Memory B cell (primary cell): ENCODE data around the gene IL1RAPL1.

Experiments
- ATAC-seq: fragments of 150-1000 bp; cut with Tn5 transposase; 2 replicates; pipeline ENCODE4 v1.10.0; 2021; ENCODE audit warnings: low read depth, mild to moderate bottlenecking, moderate library complexity
- DNase-seq, 2 donors: peaks; one replicate each; pipeline ENCODE4 v3.0.0; 2022; ENCODE audit warnings: low spot score in 2 of 2
- H3K27ac Mint-ChIP-seq: one replicate; pipeline ENCODE4 v1.8.0; 2022; ENCODE audit warnings: mild to moderate bottlenecking, moderate library complexity, mixed read lengths
- H3K27me3 Mint-ChIP-seq: one replicate; pipeline ENCODE4 v1.8.0; 2022; ENCODE audit warnings: mixed read lengths
- H3K36me3 Mint-ChIP-seq: one replicate; pipeline ENCODE4 v1.8.0; 2022; ENCODE audit warnings: mild to moderate bottlenecking, mixed read lengths
- H3K4me1 Mint-ChIP-seq: one replicate; pipeline ENCODE4 v1.8.0; 2022; ENCODE audit warnings: mixed read lengths
- H3K4me3 Mint-ChIP-seq: one replicate; pipeline ENCODE4 v1.8.0; 2022; ENCODE audit warnings: mild to moderate bottlenecking, moderate library complexity, mixed read lengths
- H3K9me3 Mint-ChIP-seq: one replicate; pipeline ENCODE4 v1.8.0; 2022; ENCODE audit warnings: mixed read lengths

The IL1RAPL1 gene

DNA sequence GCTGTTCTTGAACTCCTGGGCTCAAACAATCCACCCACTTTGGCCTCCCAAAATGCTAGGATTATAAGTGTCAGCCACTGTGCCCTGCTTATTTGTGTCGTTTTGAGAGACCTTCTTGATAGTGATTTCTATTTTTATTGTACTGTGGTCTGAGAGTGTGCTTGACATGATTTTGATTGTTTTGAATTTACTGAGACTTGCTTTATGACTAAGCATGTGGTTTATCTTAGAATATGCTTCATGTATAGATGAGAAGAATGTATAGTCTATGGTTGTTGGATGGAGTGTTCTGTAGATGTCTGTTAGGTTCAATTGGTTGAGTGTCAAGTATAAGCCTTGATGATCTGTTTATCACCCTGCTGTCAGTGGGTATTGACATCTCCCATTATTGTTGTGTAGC, 789.3 kb downstream of the IL1RAPL1 start:
- no peak overlapping the region for H3K4me3 Mint-ChIP-seq
- no peaks in the 10 kb centered on the region for H3K27me3 Mint-ChIP-seq
- no peak for DNase-seq
- no peak overlapping the region for H3K27ac Mint-ChIP-seq
- ATAC-seq = no peak
- no peaks in the 10 kb centered on the region for H3K4me1 Mint-ChIP-seq
- no peaks in the 10 kb centered on the region for H3K36me3 Mint-ChIP-seq
- peaks cover 3% of the 10 kb centered on the region for H3K9me3 Mint-ChIP-seq

DNA sequence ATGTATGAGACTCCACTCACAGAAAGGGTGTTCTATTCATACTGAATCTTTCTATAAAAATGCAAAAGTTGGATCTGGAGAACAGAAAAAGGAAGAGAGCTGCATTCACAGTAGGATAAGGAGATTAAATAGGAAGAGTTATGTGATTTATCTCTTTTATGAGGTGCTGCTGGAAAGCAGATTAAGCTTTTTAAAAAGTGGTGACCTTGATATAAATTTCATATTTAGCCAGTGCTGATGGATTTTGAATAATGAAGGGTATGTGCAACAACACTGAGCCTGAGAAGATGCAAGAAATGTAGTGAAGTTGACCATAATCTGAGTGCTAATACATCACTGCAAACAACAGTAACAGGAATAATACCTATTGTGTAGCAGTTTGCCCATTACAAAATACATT, 795.6 kb downstream of the IL1RAPL1 start:
- Mint-ChIP-seq H3K9me3 (peaks cover 5% of the 10 kb centered on the region), H3K36me3 (no peaks in the 10 kb centered on the region), H3K4me3 (no peak overlapping the region), H3K4me1 (no peaks in the 10 kb centered on the region), H3K27ac (no peak overlapping the region), H3K27me3 (no peaks in the 10 kb centered on the region)
- DNase-seq (no peak), ATAC-seq (no peak)

DNA sequence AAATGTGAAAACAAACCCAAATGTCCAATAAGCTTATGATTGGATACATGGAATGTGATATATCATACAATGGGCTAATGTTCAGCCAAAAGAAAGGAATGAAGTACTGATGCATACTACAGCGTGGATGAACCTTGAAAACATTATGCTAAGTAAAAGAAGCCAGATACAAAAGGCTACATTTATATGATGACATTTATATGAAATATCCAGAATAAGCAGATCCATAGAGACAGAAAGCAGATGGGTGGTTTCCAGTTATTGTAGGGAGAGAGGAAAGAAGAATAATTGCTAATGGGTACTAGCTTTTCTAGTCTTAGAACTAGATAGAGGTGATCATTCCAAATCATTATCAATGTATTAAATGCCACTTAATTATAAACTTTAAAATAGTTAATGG, 801.3 kb downstream of the IL1RAPL1 start:
- DNase-seq (no peak), ATAC-seq (no peak)
- Mint-ChIP-seq H3K4me3 (no peak overlapping the region), H3K27me3 (no peaks in the 10 kb centered on the region), H3K27ac (no peak overlapping the region), H3K9me3 (peaks cover 3% of the 10 kb centered on the region), H3K4me1 (no peaks in the 10 kb centered on the region), H3K36me3 (no peaks in the 10 kb centered on the region)

GRCh38 chrX:29397506-29397905, 810.3 kb downstream of the IL1RAPL1 start:
- Mint-ChIP-seq H3K27ac (no peak overlapping the region), H3K9me3 (peaks cover 2% of the 10 kb centered on the region), H3K4me1 (no peaks in the 10 kb centered on the region), H3K4me3 (no peak overlapping the region), H3K27me3 (no peaks in the 10 kb centered on the region), H3K36me3 (no peaks in the 10 kb centered on the region)
- ATAC-seq = no peak
- DNase-seq = no peak

GRCh38 chrX:29407357-29407756, 820.1 kb downstream of the IL1RAPL1 start:
- no peak overlapping the region for H3K4me3 Mint-ChIP-seq
- H3K27ac Mint-ChIP-seq = no peak overlapping the region
- ATAC-seq (no peak), DNase-seq (no peak)
- H3K4me1 Mint-ChIP-seq = no peaks in the 10 kb centered on the region
- H3K9me3 Mint-ChIP-seq = no peaks in the 10 kb centered on the region
- H3K27me3 Mint-ChIP-seq = no peaks in the 10 kb centered on the region
- no peaks in the 10 kb centered on the region for H3K36me3 Mint-ChIP-seq

GRCh38 chrX:29419774-29420553, 832.7 kb downstream of the IL1RAPL1 start:
- H3K9me3 Mint-ChIP-seq = no peaks in the 10 kb centered on the region

DNA sequence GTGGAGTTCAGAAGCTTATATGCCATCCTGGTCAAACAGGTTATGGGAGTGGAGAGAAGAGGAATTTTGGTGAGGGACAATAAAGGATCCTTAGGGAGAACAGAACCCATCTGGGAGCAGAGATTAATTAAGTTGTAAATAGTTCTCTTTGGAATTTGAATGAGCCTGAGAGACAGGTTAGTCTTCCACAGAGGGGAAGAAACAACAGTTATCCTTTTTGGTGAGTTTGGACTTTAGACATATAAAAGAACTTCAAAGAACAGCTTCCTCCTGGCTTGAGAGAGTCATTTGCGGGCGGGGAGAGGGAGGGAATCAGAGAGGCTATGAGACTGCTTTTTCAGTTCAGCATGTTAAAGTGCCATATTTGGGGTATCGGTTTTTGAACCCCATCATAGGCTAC, 834.8 kb downstream of the IL1RAPL1 start:
- no peaks in the 10 kb centered on the region for H3K27me3 Mint-ChIP-seq
- no peak overlapping the region for H3K4me3 Mint-ChIP-seq
- no peak overlapping the region for H3K27ac Mint-ChIP-seq
- ATAC-seq (no peak), DNase-seq (no peak)
- H3K36me3 Mint-ChIP-seq = no peaks in the 10 kb centered on the region
- H3K4me1 Mint-ChIP-seq = no peaks in the 10 kb centered on the region
- no peaks in the 10 kb centered on the region for H3K9me3 Mint-ChIP-seq

More at GRCh38 chrX:29419774-29420553, 832.7 kb downstream of the IL1RAPL1 start:
- no peak for ATAC-seq
- H3K4me1 Mint-ChIP-seq = no peaks in the 10 kb centered on the region
- H3K27me3 Mint-ChIP-seq = no peaks in the 10 kb centered on the region
- DNase-seq = no peak
- H3K36me3 Mint-ChIP-seq = no peaks in the 10 kb centered on the region
- H3K27ac Mint-ChIP-seq = no peak overlapping the region
- H3K4me3 Mint-ChIP-seq = no peak overlapping the region

GRCh38 chrX:29431895-29432294, 844.6 kb downstream of the IL1RAPL1 start:
- DNase-seq (no peak), ATAC-seq (no peak)
- H3K27me3 Mint-ChIP-seq = no peaks in the 10 kb centered on the region
- H3K27ac Mint-ChIP-seq = no peak overlapping the region
- no peaks in the 10 kb centered on the region for H3K36me3 Mint-ChIP-seq
- H3K9me3 Mint-ChIP-seq = peaks cover 4% of the 10 kb centered on the region
- no peak overlapping the region for H3K4me3 Mint-ChIP-seq
- H3K4me1 Mint-ChIP-seq = no peaks in the 10 kb centered on the region

DNA sequence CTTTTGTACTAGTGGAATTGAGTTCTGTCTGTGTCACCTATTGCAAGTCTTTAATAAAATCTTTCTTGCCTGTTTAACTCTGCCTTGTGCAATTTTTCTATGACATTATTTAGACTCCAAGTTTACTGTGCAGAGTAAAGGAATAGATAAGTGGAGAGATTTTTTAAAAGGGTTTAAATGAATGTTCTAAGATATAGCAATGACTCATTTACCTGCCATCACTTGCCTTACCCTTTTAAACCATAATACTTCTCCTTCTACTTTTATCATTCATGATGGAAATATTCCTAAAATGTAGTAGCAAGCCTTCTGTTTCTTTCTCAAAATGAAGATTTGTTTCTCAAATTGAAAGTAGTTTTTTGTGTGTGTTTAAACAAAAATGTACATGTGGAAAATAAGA, 845.3 kb downstream of the IL1RAPL1 start:
- no peaks in the 10 kb centered on the region for H3K27me3 Mint-ChIP-seq
- H3K9me3 Mint-ChIP-seq = peaks cover 4% of the 10 kb centered on the region
- no peak overlapping the region for H3K4me3 Mint-ChIP-seq
- no peak overlapping the region for H3K27ac Mint-ChIP-seq
- no peak for DNase-seq
- no peak for ATAC-seq
- no peaks in the 10 kb centered on the region for H3K36me3 Mint-ChIP-seq
- no peaks in the 10 kb centered on the region for H3K4me1 Mint-ChIP-seq

- Mint-ChIP-seq H3K27me3 (no peaks in the 10 kb centered on the region), H3K4me3 (no peak overlapping the region), H3K36me3 (no peaks in the 10 kb centered on the region), H3K9me3 (peaks cover 2% of the 10 kb centered on the region), H3K4me1 (no peaks in the 10 kb centered on the region), H3K27ac (no peak overlapping the region)
- no peak for ATAC-seq
- DNase-seq = no peak
These were observed 847.7 kb downstream of the IL1RAPL1 start for GRCh38 chrX:29434939-29435338.

GRCh38 chrX:29435396-29435795, 848.1 kb downstream of the IL1RAPL1 start:
- H3K4me1 Mint-ChIP-seq = no peaks in the 10 kb centered on the region
- DNase-seq = no peak
- no peak overlapping the region for H3K4me3 Mint-ChIP-seq
- peaks cover 2% of the 10 kb centered on the region for H3K9me3 Mint-ChIP-seq
- H3K27me3 Mint-ChIP-seq = no peaks in the 10 kb centered on the region
- H3K36me3 Mint-ChIP-seq = no peaks in the 10 kb centered on the region
- H3K27ac Mint-ChIP-seq = no peak overlapping the region
- ATAC-seq = no peak

DNA sequence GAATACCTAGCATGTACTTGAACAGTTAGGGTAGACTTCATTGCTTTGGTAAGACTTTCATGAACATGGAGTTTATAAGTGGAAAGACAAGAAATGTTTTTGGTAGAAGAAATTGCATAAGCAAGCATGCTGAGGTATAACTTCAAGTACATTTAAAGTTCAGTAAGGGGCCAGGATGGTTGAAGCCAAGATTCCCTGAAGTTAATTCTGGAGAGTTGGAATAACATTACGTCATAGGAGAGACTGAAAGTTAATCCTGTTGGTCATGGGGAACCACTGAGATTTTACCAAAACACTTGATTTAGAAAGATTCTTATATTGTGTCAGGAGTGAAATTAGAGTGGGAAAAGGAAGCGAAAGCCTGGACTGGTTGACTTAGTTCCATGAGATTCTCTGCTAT, 860.6 kb downstream of the IL1RAPL1 start:
- DNase-seq (no peak), ATAC-seq (no peak)
- Mint-ChIP-seq H3K36me3 (no peaks in the 10 kb centered on the region), H3K4me3 (no peak overlapping the region), H3K9me3 (no peaks in the 10 kb centered on the region), H3K27ac (no peak overlapping the region), H3K27me3 (no peaks in the 10 kb centered on the region), H3K4me1 (no peaks in the 10 kb centered on the region)

DNA sequence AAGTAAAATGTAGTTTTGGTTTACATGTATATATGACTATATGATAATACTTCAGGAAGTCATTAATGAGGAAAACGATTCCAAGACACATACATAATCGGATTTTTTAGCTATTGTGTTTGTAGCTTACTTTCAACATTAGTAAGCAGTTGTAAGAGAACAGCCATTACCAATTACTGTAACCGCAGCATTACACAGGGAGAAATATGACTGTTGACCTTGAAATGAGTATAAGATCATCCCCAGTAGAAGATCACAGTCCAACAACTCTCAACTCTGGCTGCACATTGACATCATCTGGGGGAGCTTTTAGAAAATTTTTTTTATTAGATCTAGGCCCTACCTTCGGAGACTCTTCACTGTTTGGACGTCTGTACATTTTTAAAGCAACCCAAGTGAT, 866.1 kb downstream of the IL1RAPL1 start:
- Mint-ChIP-seq H3K27ac (no peak overlapping the region), H3K4me3 (no peak overlapping the region), H3K27me3 (no peaks in the 10 kb centered on the region), H3K4me1 (no peaks in the 10 kb centered on the region), H3K9me3 (no peaks in the 10 kb centered on the region), H3K36me3 (no peaks in the 10 kb centered on the region)
- no peak for ATAC-seq
- DNase-seq = no peak

- DNase-seq = no peak
- no peaks in the 10 kb centered on the region for H3K27me3 Mint-ChIP-seq
- no peak for ATAC-seq
- H3K4me3 Mint-ChIP-seq = no peak overlapping the region
- no peaks in the 10 kb centered on the region for H3K9me3 Mint-ChIP-seq
- H3K4me1 Mint-ChIP-seq = no peaks in the 10 kb centered on the region
- no peaks in the 10 kb centered on the region for H3K36me3 Mint-ChIP-seq
- no peak overlapping the region for H3K27ac Mint-ChIP-seq
These were observed 868.5 kb downstream of the IL1RAPL1 start for GRCh38 chrX:29455702-29456101.

- Mint-ChIP-seq H3K4me1 (no peaks in the 10 kb centered on the region), H3K36me3 (no peaks in the 10 kb centered on the region), H3K27me3 (no peaks in the 10 kb centered on the region), H3K9me3 (no peaks in the 10 kb centered on the region), H3K4me3 (no peak overlapping the region), H3K27ac (no peak overlapping the region)
- no peak for ATAC-seq
- no peak for DNase-seq
These were observed 873.8 kb downstream of the IL1RAPL1 start for GRCh38 chrX:29461039-29461438.
